HG03460 (cell line): ENCODE measurements around the gene MYBPC1.
A peak's percentile ranks its signal among the peaks of the same experiment; 100 is the strongest.
"Not testable (repeated sequence)": the region's sequence is repeated elsewhere in the genome, so short reads cannot be mapped to it uniquely, and the experiment has no call there.

Experiments used
- ATAC-seq: cut with Tn5 transposase; IDR thresholded peaks from one replicate; pipeline ENCODE4 v1.9.1; 2021; ENCODE audit not compliant: unreplicated experiment

Gene MYBPC1

DNA sequence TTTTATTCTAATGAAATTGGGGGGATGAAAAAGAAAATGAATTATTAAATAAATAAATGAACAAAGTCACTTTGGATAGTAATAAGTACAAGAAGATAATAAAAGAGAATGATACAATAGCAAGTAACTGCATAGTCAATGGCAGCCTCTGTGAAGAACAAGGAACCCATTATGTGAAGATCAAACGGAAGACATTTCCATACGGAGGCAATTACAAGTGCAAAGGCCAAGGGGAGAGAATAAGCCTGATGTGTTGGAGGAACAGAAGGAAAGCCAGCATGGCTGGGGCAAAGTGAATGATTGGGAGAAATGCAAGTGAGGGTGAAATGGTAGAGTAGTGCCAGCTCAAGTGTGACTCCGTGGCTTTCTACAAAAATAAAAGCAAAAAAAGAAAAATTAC is 58.7 kb downstream of the MYBPC1 start:
- no peak for ATAC-seq

DNA sequence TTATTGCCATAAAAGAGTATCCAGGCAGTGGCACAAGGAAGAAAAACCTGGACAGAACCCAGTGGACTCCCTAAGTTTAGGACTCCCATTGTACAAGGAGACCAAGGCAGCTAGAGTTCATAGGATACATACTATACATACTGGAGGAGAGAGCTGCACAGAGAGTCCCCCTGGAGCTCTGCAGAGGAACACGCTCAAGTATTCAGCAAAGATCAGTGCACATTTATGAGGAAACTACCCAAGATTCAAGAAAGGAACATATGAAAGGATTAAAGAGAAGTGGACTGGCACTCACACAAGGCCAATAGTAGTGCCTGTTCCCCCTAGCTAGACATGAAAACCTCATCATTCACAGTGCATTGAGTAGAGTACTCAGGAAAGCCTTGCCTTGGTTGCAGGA is 59.7 kb downstream of the MYBPC1 start:
- no peak for ATAC-seq

DNA sequence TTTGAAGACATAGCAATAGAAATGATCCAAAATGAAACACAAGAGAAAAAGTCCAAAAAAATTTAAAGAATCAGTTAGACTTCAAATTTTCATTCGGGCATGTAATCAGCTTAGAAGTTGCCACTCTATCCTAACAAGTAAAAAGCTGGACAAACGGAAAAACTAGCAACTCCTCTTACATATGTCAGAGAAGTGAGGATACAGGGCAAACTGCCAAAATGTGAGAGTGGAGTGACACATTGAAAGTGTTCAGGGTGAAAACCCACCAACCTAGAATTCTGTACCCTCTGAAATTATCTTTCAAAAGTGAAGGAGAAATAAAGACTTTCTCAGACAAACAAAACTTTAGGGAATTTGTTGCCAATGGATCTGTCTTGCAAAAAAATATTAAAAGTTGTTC is 60.6 kb downstream of the MYBPC1 start:
- no peak for ATAC-seq

DNA sequence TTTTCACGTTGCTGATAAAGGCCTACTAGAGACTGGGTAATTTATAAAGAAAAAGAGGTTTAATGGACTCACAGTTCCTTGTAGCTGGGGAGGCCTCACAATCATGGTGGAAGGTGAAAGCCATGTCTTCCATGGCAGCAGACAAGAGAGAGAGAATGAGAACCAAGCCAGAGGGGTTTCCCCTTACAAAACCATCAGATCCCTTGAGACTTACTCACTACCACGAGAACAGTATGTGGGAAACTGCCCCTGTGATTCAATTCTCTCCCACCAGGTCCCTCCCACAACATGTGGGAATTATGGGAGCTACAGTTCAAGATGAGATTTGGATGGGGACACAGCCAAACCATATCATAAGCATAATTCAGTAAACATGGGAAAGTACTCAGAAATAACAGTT is 65.9 kb downstream of the MYBPC1 start:
- ATAC-seq = not testable (repeated sequence)

DNA sequence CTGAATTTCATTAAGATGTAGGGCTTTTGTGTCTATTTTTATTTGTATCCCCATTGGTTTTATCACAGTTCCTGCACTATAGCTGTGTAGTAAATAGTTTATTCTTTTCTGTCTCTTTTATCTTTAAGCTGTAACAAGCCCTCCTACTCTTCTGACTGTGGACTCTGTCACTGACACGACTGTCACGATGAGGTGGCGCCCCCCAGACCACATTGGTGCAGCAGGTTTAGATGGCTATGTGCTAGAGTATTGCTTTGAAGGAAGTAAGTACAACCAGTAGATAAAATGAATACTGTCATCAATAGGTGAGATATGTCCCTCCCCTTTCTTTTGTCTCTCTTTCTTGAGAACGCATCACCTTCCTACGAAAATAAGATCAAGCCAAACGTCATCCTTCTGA is 68.5 kb downstream of the MYBPC1 start:
- ATAC-seq = no peak

DNA sequence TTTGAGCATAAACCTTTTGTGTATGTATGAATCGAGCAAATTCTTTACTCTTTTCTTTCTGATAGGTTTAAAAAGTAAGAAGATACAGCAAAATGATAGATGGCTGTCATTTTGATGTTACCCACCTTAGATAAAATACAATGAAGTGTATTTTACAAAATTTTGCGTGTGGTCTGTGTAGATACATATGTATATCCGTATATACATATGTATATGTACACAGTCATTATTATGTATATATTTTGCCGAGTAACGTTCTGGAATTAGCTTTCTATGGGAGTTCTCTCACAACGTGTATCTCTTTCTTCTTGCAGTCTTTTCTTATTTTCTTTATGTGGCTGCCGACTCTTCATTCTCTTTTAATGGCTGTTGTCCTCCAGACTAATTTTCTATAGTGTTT is 70.2 kb downstream of the MYBPC1 start:
- no peak for ATAC-seq

DNA sequence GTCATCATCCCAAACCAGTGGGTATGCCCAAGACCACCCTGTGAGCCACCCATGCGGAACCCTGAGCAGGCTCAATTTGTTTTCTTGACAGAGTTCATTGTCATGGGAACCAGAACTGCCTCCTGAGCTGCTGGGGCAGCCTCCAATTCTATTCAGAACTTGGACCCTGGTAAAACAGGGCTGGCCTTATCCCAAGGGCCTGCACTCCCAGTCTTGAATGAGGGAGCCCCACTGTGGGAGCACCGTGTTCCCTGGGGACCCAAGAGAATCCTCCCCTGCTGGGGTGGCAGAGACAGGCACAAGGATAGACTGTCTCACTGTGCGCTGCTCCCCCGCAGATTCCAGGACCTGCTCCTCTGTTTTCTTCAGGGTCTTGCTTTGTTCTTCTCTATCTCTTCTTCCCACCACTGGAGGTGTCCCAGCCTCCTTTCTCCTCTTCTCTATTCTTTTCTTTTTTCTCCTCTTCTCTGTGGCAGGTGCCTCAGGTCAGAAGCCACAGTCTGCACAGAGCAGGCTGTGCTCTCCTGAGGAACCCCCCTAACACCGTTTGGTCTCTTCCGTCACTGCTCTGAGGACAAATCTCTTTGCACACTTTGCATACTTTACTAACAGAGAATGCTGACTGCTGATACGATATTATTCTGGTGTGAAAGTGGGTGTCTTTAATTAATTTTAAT is 71.4 kb downstream of the MYBPC1 start:
- ATAC-seq = no peak

DNA sequence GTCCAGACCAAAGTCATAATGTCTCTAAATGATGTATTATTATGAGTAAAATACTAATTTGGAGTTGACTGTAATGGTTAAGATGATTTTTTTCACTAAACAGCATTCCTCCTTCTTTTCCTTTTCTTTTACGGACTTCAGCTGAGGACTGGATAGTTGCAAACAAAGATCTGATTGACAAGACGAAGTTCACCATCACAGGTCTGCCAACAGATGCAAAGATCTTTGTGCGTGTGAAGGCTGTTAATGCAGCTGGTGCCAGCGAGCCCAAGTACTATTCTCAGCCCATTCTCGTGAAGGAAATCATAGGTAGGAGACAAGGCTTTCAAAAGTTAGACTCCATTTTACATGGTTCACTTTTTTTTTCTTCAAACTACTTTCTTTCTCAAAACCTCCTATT is 72.8 kb downstream of the MYBPC1 start:
- ATAC-seq = no peak

DNA sequence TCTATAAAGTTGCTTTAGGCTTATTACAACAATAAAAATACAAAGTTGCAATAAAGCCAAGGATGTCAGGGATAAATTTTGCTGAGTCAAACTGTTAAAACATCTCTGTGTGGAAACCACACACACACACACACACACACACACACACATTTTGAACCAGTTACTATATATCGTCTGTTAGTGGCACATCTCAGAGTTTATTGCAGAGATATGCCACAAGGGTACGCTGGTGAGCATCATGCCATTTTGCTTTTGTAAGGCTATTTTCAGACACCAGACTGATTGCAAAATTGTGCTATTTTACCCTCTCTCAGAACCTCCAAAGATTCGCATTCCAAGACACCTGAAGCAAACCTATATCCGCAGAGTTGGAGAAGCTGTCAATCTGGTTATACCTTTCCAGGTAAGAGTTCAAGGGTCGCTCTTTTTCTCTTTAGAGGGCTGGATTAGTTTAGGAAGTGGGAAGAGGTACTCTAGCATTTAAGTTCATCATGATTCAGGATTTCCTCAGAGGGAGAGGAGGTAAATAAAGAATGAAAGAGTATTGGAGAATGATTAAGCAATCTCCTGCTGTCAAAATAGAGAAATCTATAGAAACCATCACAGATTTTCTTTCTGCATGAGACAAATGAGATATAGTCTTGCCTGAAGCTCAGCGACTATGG is 75.4 kb downstream of the MYBPC1 start:
- ATAC-seq = no peak

DNA sequence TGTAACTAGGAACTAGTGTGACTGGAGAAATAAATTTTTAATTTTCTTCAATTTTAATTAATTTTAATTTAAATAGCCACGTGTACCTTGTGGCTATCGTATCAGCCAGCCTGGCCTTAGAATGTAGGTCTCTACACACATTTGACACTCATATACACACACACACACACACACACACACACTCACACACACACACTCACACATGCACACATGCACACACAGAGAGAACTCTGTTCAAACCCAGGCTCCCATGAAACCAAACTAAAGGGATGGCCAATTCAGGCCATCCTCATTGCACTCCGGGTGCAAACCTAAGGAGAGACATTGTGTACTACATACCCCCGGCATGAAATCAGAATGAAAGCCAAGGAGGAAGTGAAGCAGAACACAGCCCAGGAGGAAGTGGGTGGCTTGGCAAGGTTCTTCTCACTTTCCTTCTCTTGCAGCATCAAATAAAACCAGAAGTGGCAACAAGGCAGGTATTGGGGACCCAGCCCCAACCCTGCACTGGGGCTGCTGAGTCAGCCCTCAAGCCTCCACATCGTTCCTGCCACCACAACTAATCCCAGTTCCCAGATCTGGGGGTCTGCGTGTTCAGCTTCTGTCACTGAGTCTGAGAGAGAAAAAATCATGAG is 76.5 kb downstream of the MYBPC1 start:
- peak; percentile 94 for ATAC-seq

DNA sequence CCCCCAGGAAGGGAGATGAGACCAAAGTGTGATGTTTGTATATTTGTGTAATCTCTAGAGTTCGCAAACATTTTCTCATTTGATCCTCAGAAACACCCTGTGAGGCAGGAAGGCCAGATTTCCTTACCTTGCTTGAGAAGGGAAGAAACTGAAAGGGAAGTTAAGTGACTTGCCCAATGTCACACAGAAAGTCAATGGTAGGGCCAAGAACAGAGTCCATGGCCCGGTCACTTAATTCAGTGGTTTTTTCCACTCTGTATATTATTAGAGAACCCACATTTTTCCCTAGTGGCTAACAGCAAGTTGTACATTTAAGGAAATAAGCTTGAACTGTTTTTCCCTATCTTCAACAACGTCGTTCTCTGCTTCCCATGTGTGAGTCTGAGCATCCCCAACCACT is 77.1 kb downstream of the MYBPC1 start:
- no peak for ATAC-seq

DNA sequence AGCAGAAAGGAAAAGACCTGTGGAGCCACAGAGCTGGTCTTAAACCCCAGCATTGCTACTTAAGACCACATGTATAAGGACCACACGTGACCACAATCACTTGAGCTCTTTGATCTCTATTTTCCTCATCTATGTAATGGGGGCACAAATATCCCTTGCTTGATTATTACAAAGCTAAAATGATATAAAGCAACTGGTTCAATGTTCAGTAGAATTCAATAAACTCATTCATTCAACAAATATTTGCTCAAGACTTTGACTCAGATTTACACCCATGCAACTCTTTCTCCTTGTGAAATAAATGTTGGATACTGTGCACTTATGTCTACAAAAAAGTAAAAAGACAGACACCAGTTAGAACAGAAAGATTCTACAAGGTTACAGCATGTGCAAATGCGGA is 80.8 kb downstream of the MYBPC1 start:
- no peak for ATAC-seq

DNA sequence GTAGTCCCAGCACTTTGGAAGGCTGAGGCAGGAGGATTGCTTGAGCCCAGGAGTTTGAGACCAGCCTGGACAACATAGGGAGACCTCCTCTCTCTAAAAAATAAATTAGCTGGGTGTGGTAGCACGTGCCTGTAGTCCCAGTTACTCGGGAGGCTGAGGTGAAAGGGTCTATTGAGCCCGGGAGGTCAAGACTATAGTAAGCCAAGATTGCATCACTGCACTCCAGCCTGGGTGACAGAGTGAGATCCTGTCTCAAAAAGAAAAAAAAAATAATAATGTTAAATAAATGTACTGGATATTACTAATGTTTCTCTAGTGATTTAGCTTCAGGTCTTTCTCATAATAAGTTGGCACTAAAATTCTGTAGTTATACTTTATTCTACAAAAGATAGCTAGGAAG is 81.7 kb downstream of the MYBPC1 start:
- not testable (repeated sequence) for ATAC-seq

DNA sequence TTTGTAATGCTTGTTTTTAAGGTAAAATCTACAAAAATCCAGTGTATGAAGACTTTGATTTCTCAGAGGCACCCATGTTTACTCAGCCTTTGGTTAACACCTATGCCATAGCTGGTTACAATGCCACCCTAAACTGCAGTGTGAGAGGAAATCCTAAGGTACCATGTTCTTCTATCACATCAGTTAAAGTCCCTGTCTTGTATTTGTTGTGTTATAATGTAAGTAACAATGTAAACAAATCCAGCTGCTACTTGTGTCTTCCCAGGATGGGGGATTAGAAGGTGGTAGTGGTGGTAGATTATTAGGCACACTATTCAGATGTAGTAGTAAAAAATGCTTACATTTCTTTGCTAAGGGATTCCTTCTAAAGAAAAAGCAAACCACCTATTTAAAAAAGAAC is 83.3 kb downstream of the MYBPC1 start:
- no peak for ATAC-seq

DNA sequence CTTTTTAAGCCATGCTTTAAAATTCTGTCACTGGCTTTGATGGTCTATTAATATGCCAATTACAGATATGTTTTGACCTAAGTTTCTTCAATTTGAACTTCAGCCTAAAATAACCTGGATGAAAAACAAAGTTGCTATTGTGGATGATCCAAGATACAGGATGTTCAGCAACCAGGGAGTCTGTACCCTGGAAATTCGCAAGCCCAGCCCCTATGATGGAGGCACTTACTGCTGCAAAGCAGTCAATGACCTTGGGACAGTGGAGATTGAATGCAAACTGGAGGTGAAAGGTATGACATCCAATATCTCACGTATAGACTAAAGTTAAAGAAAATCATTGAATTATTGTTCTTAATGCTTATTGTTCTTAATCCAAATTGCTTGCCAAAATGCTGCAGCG is 85.5 kb downstream of the MYBPC1 start:
- no peak for ATAC-seq

DNA sequence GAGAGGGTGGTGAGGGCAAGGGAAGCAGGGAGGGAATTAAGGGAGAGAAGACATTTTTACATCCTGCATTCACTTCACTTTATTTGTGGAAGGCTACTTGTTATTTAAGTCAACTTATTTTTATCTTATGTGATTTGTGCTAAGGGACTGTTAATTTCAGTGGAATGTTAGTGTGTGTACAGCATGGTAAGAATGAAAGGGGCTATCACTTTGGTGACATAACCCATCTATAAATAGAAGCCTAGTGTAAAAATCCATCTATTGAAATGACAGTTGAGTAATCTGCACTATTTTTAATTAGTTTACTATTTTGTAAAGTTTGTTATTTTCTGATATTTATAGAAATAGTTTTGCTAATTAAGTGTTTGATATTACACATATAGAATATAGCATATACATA is 85.9 kb downstream of the MYBPC1 start:
- ATAC-seq = no peak

DNA sequence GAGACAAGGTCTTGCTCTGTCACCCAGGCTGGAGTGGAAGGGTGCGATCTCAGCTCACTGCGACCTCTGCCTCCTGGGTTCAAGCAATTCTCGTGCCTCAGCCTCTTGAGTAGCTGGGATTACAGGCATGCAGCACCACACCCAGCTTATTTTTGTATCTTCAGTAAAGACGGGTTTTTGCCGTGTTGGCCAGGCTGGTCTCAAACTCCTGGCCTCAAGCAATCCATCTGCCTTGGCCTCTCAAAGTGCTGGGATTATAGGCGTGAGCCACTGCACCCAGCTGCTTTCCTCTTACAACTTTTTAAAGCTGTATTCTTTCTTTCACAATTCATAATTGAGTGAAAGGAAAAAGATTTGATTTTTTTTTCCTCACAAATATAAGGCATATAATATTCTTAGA is 86.9 kb downstream of the MYBPC1 start:
- ATAC-seq = not testable (repeated sequence)

DNA sequence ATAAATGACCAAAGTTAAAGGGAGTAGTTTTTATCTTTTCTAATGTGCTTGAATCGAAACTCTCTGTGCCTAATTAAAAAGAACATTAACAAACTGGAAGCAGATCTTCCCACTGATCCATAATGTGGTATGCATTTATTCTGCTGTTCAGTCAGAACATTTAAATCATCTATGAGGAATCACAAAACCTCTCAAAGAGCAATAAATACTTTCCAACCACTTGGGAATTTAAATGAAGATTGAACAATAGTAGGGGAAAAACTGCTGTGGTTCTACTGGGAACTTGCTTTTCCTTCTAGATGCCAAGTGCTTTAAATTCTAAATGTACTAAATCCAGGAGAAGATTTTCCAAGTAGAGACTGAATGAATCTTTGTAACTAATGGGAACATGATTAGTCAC is 90.3 kb downstream of the MYBPC1 start:
- ATAC-seq = no peak

DNA sequence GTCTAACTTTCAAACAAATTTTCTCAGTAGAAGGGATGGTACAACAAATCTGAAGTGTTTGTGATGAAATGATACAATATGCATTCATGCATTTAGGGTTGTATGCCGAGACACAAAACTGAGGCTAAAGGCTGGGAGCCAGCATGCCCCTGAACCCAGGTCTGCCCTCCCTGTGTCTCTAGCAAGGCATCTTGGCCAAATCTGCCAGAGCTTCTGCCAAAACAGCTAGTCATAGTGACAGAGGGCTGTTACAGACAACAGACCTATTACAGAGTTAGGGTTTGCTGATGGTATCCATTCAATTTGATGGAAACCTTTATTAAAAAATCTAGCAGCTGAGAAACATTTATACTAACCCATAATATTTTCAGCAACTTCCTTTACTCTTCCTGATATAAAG is 91.4 kb downstream of the MYBPC1 start:
- no peak for ATAC-seq

DNA sequence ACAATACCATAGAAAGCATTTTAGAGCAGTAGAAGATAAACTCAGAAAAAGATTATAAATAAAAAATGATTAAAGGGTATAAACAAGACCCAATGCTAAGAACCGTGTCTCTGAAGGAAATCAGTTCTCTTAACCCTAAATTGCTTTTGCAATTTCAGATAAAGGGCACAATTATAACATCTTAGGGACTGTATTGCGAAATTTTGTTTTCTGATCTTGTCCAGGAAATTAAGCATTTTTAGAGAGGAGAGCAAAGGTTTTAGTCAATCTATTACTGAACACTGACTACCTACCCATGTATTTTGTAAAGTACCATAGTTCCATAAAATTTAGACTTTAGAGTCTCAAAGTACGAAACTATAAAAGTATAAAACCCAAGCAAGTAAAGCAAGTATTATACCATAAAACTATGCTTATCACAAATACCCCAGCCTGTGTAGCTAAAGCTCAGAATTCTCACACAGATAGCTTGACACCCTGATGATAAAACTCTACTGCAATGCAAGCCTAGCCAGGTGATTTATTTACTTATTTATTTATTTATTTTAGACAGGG is 95.8 kb downstream of the MYBPC1 start:
- ATAC-seq = no peak

DNA sequence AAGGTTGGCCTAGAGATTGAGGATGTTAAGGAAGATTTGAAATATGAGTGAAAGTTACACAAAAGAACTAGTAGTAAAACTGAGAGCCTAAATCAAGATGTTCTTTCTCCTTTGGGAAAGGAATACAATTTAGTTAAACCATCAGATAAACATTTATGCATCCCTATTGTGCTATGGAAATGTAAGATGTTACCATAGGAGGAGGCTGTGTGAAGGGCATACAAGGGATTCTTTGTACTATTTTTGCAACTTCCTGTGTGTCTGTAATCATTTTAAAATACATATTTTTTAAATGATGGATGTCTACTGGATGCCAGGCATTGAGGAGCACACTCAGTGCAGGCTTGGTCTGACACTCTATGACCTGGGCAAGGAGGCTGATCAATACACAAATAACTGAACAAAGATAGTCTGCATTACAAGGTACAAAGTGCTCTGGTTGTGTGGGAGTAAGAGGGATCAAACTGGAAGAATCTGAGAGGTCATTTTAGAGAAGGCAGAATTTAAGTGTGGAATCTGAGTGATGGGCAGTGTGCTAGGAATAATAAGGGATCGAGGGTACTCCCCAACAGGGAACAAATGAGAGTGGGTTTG is 96.8 kb downstream of the MYBPC1 start:
- no peak for ATAC-seq

DNA sequence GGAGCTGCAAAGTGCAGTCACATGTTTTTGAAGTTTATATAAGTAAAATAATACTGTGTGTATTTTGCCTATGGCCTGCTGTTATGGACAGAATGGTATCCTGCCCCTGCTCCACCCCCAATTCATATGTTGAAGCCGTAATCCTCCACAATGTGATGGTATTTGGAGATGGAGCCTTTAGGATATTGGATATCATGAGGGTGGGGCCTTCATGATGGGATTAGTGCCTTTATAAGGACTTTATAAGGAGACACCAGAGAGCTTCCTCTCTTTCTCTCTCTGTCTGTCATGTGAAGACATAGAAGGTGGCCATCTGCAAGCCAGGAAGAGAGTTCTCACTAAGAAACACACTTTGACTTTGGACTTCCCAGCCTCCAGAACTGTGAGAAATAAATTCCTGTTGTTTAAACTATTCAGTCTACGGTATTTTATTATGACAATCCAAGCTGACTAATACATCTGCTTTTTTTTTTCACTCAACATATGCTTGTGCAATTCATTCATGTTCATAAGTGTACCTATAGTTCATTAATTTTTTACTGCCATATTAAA is 99.6 kb downstream of the MYBPC1 start:
- ATAC-seq = no peak
